HG02798 (cell line): ENCODE results near the gene MACO1.
"Not testable (repeated sequence)": the region's sequence is repeated elsewhere in the genome, so short reads cannot be mapped to it uniquely, and the experiment has no call there.

ENCODE experiments used
- ATAC-seq: cut with Tn5 transposase; IDR thresholded peaks from one replicate; pipeline ENCODE4 v1.9.1; 2021; ENCODE audit warnings: mild to moderate bottlenecking; ENCODE audit not compliant: unreplicated experiment, poor library complexity

The MACO1 gene

GRCh38 chr1:25420715-25421114 is 10.0 kb upstream of the MACO1 start, which contains the start of gene RHCE:
Gene RHCE, minus strand, starts transcription at chr1:25420825. Its CDS starts 39 bp downstream, at chr1:25420786.
- ATAC-seq: not testable (repeated sequence)

GRCh38 chr1:25423206-25423605 is 7.5 kb upstream of the MACO1 start:
- ATAC-seq: not testable (repeated sequence)

GRCh38 chr1:25425098-25426085 is 5.3 kb upstream of the MACO1 start:
- ATAC-seq: no peak

- ATAC-seq: no peak
These were observed 3.0 kb upstream of the MACO1 start for GRCh38 chr1:25427696-25428095.

GRCh38 chr1:25428475-25429166 is 2.1 kb upstream of the MACO1 start:
- ATAC-seq: no peak

GRCh38 chr1:25430967-25431881 is 527 bp downstream of the MACO1 start:
- ATAC-seq: peak; percentile 8

GRCh38 chr1:25431955-25432719 is 1.4 kb downstream of the MACO1 start:
- ATAC-seq: no peak

- no peak for ATAC-seq
These were observed 2.2 kb downstream of the MACO1 start for GRCh38 chr1:25432749-25433388.

- ATAC-seq: no peak
These were observed 2.9 kb downstream of the MACO1 start for GRCh38 chr1:25433389-25434186.

GRCh38 chr1:25435397-25436108 is 4.9 kb downstream of the MACO1 start:
- no peak for ATAC-seq

GRCh38 chr1:25437672-25438071 is 7.0 kb downstream of the MACO1 start:
- no peak for ATAC-seq

- no peak for ATAC-seq
These were observed 8.6 kb downstream of the MACO1 start for GRCh38 chr1:25439287-25439686.

GRCh38 chr1:25442178-25442577 is 11.5 kb downstream of the MACO1 start:
- no peak for ATAC-seq

GRCh38 chr1:25443030-25443699 is 12.5 kb downstream of the MACO1 start:
- no peak for ATAC-seq

- not testable (repeated sequence) for ATAC-seq
These were observed 13.9 kb downstream of the MACO1 start for GRCh38 chr1:25444604-25445003.

GRCh38 chr1:25445993-25446538 is 15.4 kb downstream of the MACO1 start:
- no peak for ATAC-seq

- peak; percentile 73 for ATAC-seq
These were observed 16.9 kb downstream of the MACO1 start for GRCh38 chr1:25447547-25447946.
